NCI-H345 (cell line): ENCODE data around the gene SUCLG2.

Experiments used
- DNase-seq: peaks from one replicate; lab custom pipeline; 2025; lab: John Stamatoyannopoulos, UW

SUCLG2 gene

GRCh38 chr3:67648701-67649100 is 5.7 kb downstream of the SUCLG2 start:
- DNase-seq = no peak

- no peak for DNase-seq
These were observed 6.2 kb downstream of the SUCLG2 start for GRCh38 chr3:67648229-67648628.

- no peak for DNase-seq
These were observed 7.0 kb downstream of the SUCLG2 start for GRCh38 chr3:67647390-67647878.

- DNase-seq = no peak
These were observed 7.7 kb downstream of the SUCLG2 start for GRCh38 chr3:67646586-67647234.

- no peak for DNase-seq
These were observed 9.6 kb downstream of the SUCLG2 start for GRCh38 chr3:67644827-67645226.

GRCh38 chr3:67642734-67643133 is 11.7 kb downstream of the SUCLG2 start:
- DNase-seq = no peak

- no peak for DNase-seq
These were observed 12.2 kb downstream of the SUCLG2 start for GRCh38 chr3:67642190-67642589.

- DNase-seq = no peak
These were observed 13.0 kb downstream of the SUCLG2 start for GRCh38 chr3:67641451-67641850.

- DNase-seq = no peak
These were observed 14.3 kb downstream of the SUCLG2 start for GRCh38 chr3:67640023-67640660.

- no peak for DNase-seq
These were observed 17.0 kb downstream of the SUCLG2 start for GRCh38 chr3:67637255-67637900.

- DNase-seq = no peak
These were observed 18.6 kb downstream of the SUCLG2 start for GRCh38 chr3:67635806-67636205.

- no peak for DNase-seq
These were observed 19.2 kb downstream of the SUCLG2 start for GRCh38 chr3:67635257-67635656.

- no peak for DNase-seq
These were observed 23.6 kb downstream of the SUCLG2 start for GRCh38 chr3:67630666-67631362.

GRCh38 chr3:67624687-67625086 is 29.7 kb downstream of the SUCLG2 start:
- DNase-seq = no peak

GRCh38 chr3:67624078-67624477 is 30.3 kb downstream of the SUCLG2 start:
- no peak for DNase-seq

GRCh38 chr3:67622652-67623051 is 31.8 kb downstream of the SUCLG2 start:
- no peak for DNase-seq

GRCh38 chr3:67620869-67621268 is 33.5 kb downstream of the SUCLG2 start:
- no peak for DNase-seq

GRCh38 chr3:67619991-67620390 is 34.4 kb downstream of the SUCLG2 start:
- no peak for DNase-seq

- DNase-seq = no peak
These were observed 36.9 kb downstream of the SUCLG2 start for GRCh38 chr3:67617518-67617917.

GRCh38 chr3:67616046-67616445 is 38.4 kb downstream of the SUCLG2 start:
- DNase-seq = no peak

- no peak for DNase-seq
These were observed 40.2 kb downstream of the SUCLG2 start for GRCh38 chr3:67614195-67614594.

GRCh38 chr3:67610458-67610857 is 44.0 kb downstream of the SUCLG2 start:
- DNase-seq = no peak

- no peak for DNase-seq
These were observed 44.7 kb downstream of the SUCLG2 start for GRCh38 chr3:67609709-67610108.
